ENCODE measurements around the gene NDUFAF5.

The NDUFAF5 gene

DNA sequence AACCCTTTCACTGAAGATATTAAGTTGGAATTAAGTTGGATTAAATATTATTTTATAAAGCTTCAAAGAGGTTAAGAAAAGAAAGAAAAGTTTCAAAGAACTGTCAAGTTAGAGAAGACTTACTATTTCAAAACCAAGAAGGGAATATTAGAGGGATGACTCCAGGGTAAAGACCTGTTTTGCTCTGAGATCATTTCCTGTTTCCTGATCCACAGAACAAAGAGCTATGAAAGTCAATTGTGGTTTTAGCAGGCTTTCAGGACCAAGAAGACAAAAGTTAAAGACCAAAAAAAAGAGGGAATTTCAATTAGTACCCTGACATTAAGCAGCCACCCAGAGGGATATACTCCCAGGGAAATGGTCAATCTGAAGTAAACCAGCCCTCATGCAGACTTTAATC is 19.5 kb upstream of the NDUFAF5 start:
- TF ChIP-seq, protein P1, sequence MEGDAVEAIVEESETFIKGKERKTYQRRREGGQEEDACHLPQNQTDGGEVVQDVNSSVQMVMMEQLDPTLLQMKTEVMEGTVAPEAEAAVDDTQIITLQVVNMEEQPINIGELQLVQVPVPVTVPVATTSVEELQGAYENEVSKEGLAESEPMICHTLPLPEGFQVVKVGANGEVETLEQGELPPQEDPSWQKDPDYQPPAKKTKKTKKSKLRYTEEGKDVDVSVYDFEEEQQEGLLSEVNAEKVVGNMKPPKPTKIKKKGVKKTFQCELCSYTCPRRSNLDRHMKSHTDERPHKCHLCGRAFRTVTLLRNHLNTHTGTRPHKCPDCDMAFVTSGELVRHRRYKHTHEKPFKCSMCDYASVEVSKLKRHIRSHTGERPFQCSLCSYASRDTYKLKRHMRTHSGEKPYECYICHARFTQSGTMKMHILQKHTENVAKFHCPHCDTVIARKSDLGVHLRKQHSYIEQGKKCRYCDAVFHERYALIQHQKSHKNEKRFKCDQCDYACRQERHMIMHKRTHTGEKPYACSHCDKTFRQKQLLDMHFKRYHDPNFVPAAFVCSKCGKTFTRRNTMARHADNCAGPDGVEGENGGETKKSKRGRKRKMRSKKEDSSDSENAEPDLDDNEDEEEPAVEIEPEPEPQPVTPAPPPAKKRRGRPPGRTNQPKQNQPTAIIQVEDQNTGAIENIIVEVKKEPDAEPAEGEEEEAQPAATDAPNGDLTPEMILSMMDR (conservative IDR thresholded peaks at IDR 0.05; ENCODE audit: low read depth, low read length): no peak
- no peak overlapping the region for H3K4me3 ChIP-seq (ENCODE audit: low read length)
- DNase-seq (ENCODE audit: low read depth): no peak

DNA sequence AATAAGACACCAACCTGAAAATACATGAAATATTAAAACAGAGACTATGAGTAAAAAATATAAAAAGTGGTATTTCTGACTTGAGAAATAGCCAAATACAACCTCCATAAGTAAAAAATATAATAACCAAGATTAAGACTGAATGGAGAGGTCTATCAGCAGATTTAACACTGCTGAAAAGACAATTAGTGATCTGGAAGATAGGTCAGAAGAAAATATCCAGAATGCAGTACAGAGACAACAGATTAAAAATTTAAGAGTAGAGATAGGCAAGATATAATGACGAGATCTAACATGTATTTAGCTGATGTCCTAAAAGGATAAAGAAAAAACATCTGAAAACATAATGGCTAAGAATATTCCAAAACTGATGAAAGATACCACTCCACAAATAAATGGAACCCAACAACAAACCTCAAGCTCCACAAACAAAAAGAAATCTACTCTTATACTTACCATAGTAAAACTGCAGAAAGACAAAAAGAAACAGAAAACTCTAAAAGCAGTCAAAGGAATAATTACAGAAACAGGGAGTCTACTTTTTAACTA is 18.9 kb upstream of the NDUFAF5 start:
- DNase-seq (ENCODE audit: low read depth): no peak
- H3K4me3 ChIP-seq (ENCODE audit: low read length): no peak overlapping the region
- TF ChIP-seq, protein P1 (conservative IDR thresholded peaks at IDR 0.05; ENCODE audit: low read depth, low read length): no peak

DNA sequence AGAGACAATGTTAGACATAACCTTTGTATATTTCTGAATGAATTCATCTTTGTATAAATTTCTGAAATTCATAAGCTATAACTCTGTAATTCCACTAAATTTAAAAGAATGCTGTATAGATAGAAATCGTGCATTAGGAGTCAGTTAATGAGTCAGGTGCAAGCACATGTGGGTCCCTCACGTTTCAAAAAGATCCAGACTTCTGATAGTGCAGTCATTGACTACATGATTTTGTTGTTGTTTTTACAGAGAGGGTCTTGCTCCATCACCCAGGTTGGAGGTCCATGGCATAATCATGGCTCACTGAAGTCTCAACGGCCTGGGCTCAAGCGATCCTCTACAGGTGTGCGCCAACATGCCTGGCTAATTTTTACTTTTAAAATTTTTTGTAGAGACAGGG is 14.7 kb upstream of the NDUFAF5 start:
- TF ChIP-seq, protein P1 (conservative IDR thresholded peaks at IDR 0.05; ENCODE audit: low read depth, low read length): no peak
- no peak overlapping the region for H3K4me3 ChIP-seq (ENCODE audit: low read length)
- no peak for DNase-seq (ENCODE audit: low read depth)

DNA sequence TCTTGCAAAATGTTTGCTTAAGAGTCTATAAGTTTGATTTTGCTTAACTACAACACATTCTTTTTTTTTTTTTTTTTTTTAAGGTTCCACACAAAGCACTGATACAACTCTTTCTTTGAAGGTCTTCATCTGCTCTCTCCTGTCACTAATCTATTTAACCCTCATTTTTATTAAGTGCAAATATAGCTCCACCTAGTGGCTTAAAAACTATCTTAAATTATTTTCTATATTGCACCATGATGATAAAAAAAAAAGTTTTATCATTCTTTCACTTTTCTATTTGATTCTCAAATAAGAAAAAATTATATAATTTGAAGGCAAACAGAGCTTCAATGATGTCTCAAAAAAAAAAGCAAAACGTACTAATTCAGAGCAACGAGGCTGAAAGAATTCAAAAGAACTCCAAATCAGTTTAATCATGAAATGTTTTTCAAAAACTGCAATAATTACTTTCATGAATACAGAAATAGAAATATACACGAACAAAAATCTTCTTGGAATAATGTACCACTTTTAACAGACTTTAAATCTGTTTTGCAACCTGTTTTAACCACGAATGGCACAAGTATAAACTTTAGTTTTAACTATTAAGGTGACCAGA is 12.9 kb upstream of the NDUFAF5 start:
- no peak overlapping the region for H3K4me3 ChIP-seq (ENCODE audit: low read length)
- TF ChIP-seq, protein P1 (conservative IDR thresholded peaks at IDR 0.05; ENCODE audit: low read depth, low read length): peak; percentile 41
- DNase-seq (ENCODE audit: low read depth): no peak

DNA sequence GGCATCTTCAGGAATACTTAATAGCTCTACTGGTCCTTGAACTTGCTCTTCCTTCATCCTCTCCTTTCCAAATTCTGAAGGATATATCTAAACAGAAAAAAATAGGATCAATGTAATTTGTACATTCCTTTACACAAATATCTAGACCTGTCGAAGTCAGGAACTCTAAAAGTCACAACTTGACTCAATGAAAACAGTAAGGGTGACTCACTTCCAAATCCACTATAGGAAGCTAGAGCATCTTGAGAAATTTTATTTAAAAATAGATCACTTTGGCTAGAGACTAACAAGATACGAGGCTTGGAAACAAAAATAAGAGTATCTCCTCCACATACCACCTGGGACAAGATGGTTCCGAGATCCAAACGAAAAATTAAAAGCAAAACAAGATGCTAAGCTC is 12.3 kb upstream of the NDUFAF5 start:
- no peak overlapping the region for H3K4me3 ChIP-seq (ENCODE audit: low read length)
- no peak for DNase-seq (ENCODE audit: low read depth)
- TF ChIP-seq, protein P1 (conservative IDR thresholded peaks at IDR 0.05; ENCODE audit: low read depth, low read length): no peak

DNA sequence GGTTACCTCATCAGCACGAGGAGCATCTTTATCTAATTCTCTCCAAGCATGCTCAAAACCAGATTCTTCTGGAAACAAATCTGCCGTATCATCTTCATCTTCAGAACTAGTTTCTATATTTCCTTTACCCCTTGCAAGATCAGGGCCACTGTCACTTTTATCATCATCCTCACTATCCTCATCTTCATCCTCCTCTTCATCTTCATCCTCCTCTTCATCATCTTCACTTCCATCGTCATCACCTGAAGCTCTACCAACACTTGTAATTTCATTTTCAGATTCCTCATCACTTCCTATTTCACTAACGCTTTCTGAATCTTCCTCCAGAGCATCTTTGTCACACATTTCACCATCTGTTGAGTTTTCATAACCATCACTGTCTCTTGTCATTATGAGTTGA is 9.0 kb upstream of the NDUFAF5 start:
- H3K4me3 ChIP-seq (ENCODE audit: low read length): no peak overlapping the region
- no peak for DNase-seq (ENCODE audit: low read depth)
- TF ChIP-seq, protein P1 (conservative IDR thresholded peaks at IDR 0.05; ENCODE audit: low read depth, low read length): no peak

DNA sequence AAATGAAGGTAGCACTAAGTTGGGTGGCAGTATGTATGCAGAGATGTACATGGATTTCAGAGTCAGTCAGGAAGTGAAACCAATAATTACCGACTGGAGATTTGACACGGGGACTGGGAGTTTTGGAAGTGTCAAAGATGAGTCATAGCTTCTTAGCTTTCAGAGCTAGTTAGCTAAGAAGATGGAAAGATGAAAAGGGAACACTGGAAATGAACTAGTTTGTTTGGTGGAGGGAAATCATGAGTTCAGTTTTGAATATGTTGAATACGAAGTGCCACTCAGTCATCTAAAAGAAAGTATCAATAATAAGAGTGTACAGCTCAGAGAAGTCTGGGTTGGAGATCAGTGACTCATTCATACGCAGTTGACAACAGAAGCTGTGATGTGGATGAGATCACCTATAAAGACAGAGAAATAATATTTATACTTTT is 7.6 kb upstream of the NDUFAF5 start:
- DNase-seq (ENCODE audit: low read depth): no peak
- TF ChIP-seq, protein P1 (conservative IDR thresholded peaks at IDR 0.05; ENCODE audit: low read depth, low read length): no peak
- H3K4me3 ChIP-seq (ENCODE audit: low read length): no peak overlapping the region
